ENCODE results near the gene ZCCHC7. TPM values are rescaled to one million over a fixed set of nuclear protein-coding genes. Genes with fewer than 3 reads are reported as not detected.

ZCCHC7 gene
- total and polyA plus RNA-seq, 9 of the 15 experiments (the other 6 are each of a cell fraction or from before 2014, with no cell fraction given) = 34.1 to 68.9 (median 48.8) TPM

DNA sequence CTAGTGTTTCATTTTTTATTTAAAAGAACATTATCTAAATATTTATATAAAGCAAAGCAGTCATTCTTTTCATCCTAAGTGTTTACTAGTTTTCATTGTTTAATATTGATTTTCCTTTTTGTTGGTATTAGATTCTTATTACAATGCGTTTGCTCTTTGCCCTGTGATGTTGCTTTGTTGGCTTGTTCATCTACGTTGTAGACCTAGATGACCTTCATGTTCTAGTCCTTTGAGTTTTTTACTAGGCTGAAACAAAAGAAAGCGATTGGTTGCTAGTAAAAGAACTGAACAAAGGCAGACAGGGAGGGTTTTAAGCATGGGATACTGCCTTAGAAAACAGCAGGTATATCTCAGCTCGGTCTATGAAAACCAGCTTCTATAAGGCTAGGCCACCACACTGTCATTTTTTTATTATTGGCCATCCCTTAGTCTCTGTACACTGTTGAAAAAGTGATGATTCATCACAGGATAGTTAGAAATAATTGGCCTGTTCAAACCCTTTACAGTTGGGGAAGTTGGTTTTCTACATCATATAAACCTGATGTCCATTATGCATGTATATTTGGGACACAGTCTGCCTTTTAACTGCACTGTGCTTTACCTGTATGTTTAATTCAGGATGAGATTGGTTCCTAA lies 119.0 kb downstream of the ZCCHC7 start:
- H2AFZ ChIP-seq (ENCODE audit: low read depth, low read length) = peak overlapping the region; percentile 40; the same call in 1 of the 2 replicates
- FAIRE-seq = peak; percentile 32
- WGBS (ENCODE audit: insufficient coverage, low coverage, missing lambda C conversion rate) = 57% methylated on average over 4 of the region's 4 CpGs
- TF ChIP-seq BRD9 (IDR thresholded peaks at IDR 0.05; ENCODE audit: low read depth, partially characterized antibody) (peak; percentile 38), ADNP (tag; IDR thresholded peaks at IDR 0.05) (no peak), ZNF785 (CRISPR knock-in tag; IDR thresholded peaks at IDR 0.05) (no peak), PTTG1 (tag; IDR thresholded peaks at IDR 0.05; ENCODE audit: low read depth) (no peak), PML (IDR thresholded peaks at IDR 0.05; ENCODE audit: low read length) (no peak), CEBPG (CRISPR knock-in tag; IDR thresholded peaks at IDR 0.05) (no peak), CEBPG (tag; conservative IDR thresholded peaks at IDR 0.05 in 1 of 2, IDR thresholded peaks at IDR 0.05 in 1 of 2) (no peak), ZC3H11A (IDR thresholded peaks at IDR 0.05; ENCODE audit: low read depth, low read length) (no peak), ZFP36 (IDR thresholded peaks at IDR 0.05; ENCODE audit: low read depth, low read length, partially characterized antibody) (no peak), CXXC5 (CRISPR knock-in tag; IDR thresholded peaks at IDR 0.05) (no peak), PTBP1 (IDR thresholded peaks at IDR 0.05; ENCODE audit: low read depth, low read length) (no peak), NEUROD1 (IDR thresholded peaks at IDR 0.05; ENCODE audit: borderline replicate concordance, low read depth, low read length, partially characterized antibody) (no peak), ZNF165 (CRISPR knock-in tag; IDR thresholded peaks at IDR 0.05; ENCODE audit: borderline replicate concordance) (no peak), SAFB (IDR thresholded peaks at IDR 0.05; ENCODE audit: borderline replicate concordance, low read depth, low read length) (no peak)
- TF ChIP-seq, protein P1, sequence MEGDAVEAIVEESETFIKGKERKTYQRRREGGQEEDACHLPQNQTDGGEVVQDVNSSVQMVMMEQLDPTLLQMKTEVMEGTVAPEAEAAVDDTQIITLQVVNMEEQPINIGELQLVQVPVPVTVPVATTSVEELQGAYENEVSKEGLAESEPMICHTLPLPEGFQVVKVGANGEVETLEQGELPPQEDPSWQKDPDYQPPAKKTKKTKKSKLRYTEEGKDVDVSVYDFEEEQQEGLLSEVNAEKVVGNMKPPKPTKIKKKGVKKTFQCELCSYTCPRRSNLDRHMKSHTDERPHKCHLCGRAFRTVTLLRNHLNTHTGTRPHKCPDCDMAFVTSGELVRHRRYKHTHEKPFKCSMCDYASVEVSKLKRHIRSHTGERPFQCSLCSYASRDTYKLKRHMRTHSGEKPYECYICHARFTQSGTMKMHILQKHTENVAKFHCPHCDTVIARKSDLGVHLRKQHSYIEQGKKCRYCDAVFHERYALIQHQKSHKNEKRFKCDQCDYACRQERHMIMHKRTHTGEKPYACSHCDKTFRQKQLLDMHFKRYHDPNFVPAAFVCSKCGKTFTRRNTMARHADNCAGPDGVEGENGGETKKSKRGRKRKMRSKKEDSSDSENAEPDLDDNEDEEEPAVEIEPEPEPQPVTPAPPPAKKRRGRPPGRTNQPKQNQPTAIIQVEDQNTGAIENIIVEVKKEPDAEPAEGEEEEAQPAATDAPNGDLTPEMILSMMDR (IDR thresholded peaks at IDR 0.05 in 2 of 3, conservative IDR thresholded peaks at IDR 0.05 in 1 of 3; ENCODE audit: insufficient read depth in 2 of 3, low read depth in 1 of 3, low read length in 3 of 3) = no peak
- TF ChIP-seq, protein P2, sequence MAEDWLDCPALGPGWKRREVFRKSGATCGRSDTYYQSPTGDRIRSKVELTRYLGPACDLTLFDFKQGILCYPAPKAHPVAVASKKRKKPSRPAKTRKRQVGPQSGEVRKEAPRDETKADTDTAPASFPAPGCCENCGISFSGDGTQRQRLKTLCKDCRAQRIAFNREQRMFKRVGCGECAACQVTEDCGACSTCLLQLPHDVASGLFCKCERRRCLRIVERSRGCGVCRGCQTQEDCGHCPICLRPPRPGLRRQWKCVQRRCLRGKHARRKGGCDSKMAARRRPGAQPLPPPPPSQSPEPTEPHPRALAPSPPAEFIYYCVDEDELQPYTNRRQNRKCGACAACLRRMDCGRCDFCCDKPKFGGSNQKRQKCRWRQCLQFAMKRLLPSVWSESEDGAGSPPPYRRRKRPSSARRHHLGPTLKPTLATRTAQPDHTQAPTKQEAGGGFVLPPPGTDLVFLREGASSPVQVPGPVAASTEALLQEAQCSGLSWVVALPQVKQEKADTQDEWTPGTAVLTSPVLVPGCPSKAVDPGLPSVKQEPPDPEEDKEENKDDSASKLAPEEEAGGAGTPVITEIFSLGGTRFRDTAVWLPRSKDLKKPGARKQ (CRISPR knock-in tag; IDR thresholded peaks at IDR 0.05) = no peak
- TF ChIP-seq, protein P3, sequence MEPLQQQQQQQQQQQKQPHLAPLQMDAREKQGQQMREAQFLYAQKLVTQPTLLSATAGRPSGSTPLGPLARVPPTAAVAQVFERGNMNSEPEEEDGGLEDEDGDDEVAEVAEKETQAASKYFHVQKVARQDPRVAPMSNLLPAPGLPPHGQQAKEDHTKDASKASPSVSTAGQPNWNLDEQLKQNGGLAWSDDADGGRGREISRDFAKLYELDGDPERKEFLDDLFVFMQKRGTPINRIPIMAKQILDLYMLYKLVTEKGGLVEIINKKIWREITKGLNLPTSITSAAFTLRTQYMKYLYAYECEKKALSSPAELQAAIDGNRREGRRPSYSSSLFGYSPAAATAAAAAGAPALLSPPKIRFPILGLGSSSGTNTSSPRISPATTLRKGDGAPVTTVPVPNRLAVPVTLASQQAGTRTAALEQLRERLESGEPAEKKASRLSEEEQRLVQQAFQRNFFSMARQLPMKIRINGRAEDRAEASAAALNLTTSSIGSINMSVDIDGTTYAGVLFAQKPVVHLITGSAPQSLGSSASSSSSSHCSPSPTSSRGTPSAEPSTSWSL (CRISPR knock-in tag; IDR thresholded peaks at IDR 0.05; ENCODE audit: borderline replicate concordance) = no peak

More for the DNA sequence above, 119.0 kb downstream of the ZCCHC7 start:
- CTCF ChIA-PET (ENCODE audit: low intra/inter-chr PET ratio) = no interaction called here
- Histone ChIP-seq H3K4me2 (ENCODE audit: insufficient read depth, low read length) (peak overlapping the region; percentile 32; the same call in 1 of the 2 replicates), H3K9ac (ENCODE audit: insufficient read depth in 1 of 2, low read depth in 2 of 2, low read length in 2 of 2) (no peak overlapping the region), H3K9me1 (ENCODE audit: control insufficient read depth, insufficient read depth, low read length) (no peaks in the 10 kb centered on the region), H3K27me3 (ENCODE audit: control insufficient read depth in 2 of 2, insufficient read depth in 2 of 2, low read length in 2 of 2) (no peaks in the 10 kb centered on the region), H3K4me1 (replicated peaks in 1 of 2; ENCODE audit: control insufficient read depth in 2 of 2, insufficient read depth in 2 of 2, low read length in 2 of 2) (peaks cover 0 to 12% of the 10 kb centered on the region in 2 experiments; a peak in 2 of 5 replicates), H4K20me1 (replicated peaks; ENCODE audit: control insufficient read depth, insufficient read depth, low read length) (no peaks in the 10 kb centered on the region), H3K4me3 (no peak overlapping the region), H3K36me3 (ENCODE audit: control insufficient read depth, insufficient read depth, low read length) (peaks cover 14% of the 10 kb centered on the region; the same call in 2 of the 3 replicates), H3K9me3 (replicated peaks; ENCODE audit: control insufficient read depth, insufficient read depth, low read depth, low read length) (no peaks in the 10 kb centered on the region), H3K27ac (ENCODE audit: extremely low read depth, low read depth, low read length) (peak overlapping the region; percentile 64), H3K79me2 (ENCODE audit: control insufficient read depth, insufficient read depth, low read length) (peaks cover 85% of the 10 kb centered on the region)
- ATAC-seq (peak; percentile 78), DNase-seq (ENCODE audit: extremely low read depth in 1 of 4, low spot score in 3 of 4) (no peak)
- intact Hi-C loops (cut with micrococcal nuclease) (no loop called here), in situ Hi-C loops (cut with MboI) (no loop called here)
- POLR2A ChIA-PET = interaction anchor here (0.7 to 1.0 kb wide), 3 partner anchors 8 to 786 kb away, joined by 3 read pairs; no protein-coding TSS in a partner anchor
- BruUV-seq (replicated peaks) = no TSS peak
